Measurements from ENCODE around the gene PAK5. TPM values are rescaled to one million over a fixed set of nuclear protein-coding genes. Genes with fewer than 3 reads are reported as not detected.

PAK5 gene
- total RNA-seq, 1 donor from 2014 or later: 0.10 TPM

DNA sequence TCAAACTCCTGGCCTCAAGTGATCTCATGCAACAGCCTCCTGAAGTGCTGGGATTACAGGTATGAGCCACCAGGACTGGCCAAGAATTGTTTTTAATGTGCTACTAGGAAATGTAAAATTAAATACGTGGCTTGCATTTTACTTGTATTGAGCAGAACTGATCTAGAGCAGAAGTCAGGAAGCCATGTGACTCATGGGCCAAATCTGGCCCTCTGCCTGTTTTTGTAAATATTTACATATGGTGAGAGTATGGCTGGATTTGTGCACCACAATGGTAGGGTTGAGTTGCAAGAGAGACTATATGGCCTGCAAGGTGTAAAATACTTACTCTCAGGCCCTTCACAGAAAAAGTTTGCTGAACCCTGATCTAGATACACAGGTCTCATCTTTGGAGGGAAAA is 248.7 kb downstream of the PAK5 start:
- no peak for DNase-seq (ENCODE audit: low spot score)
- TF ChIP-seq, protein P1, sequence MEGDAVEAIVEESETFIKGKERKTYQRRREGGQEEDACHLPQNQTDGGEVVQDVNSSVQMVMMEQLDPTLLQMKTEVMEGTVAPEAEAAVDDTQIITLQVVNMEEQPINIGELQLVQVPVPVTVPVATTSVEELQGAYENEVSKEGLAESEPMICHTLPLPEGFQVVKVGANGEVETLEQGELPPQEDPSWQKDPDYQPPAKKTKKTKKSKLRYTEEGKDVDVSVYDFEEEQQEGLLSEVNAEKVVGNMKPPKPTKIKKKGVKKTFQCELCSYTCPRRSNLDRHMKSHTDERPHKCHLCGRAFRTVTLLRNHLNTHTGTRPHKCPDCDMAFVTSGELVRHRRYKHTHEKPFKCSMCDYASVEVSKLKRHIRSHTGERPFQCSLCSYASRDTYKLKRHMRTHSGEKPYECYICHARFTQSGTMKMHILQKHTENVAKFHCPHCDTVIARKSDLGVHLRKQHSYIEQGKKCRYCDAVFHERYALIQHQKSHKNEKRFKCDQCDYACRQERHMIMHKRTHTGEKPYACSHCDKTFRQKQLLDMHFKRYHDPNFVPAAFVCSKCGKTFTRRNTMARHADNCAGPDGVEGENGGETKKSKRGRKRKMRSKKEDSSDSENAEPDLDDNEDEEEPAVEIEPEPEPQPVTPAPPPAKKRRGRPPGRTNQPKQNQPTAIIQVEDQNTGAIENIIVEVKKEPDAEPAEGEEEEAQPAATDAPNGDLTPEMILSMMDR (IDR thresholded peaks at IDR 0.05; ENCODE audit: unreplicated experiment): no peak
- H3K4me3 Mint-ChIP-seq (ENCODE audit: unreplicated experiment): no peak overlapping the region
- no peak overlapping the region for H3K27ac Mint-ChIP-seq (ENCODE audit: unreplicated experiment)
- H3K36me3 Mint-ChIP-seq (ENCODE audit: low read depth, unreplicated experiment): no peaks in the 10 kb centered on the region
- no peaks in the 10 kb centered on the region for H3K4me1 Mint-ChIP-seq (ENCODE audit: unreplicated experiment)
- no peaks in the 10 kb centered on the region for H3K27me3 Mint-ChIP-seq (ENCODE audit: unreplicated experiment)
- no peaks in the 10 kb centered on the region for H3K9me3 Mint-ChIP-seq (ENCODE audit: unreplicated experiment)

DNA sequence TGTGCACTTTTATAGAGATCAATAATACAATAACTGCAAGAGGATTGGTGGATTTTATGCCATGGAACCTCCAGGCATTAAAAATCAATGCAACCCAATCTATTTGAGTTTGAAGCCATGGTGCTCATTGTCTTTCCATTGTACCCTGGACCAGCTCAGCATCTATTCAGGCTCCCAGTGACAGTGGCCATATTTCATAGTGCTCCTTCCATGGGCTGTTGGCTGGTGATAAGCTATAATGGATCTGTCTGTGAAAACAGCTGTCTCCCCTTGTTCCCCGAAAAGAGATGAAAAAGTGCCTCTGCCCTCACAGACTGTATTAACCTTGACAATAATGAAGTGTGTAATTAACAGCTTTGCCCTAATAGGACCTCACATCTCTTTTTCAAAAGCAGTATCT is 250.2 kb downstream of the PAK5 start:
- peaks cover 6% of the 10 kb centered on the region for H3K4me1 Mint-ChIP-seq (ENCODE audit: unreplicated experiment)
- no peak overlapping the region for H3K4me3 Mint-ChIP-seq (ENCODE audit: unreplicated experiment)
- no peak for DNase-seq (ENCODE audit: low spot score)

DNA sequence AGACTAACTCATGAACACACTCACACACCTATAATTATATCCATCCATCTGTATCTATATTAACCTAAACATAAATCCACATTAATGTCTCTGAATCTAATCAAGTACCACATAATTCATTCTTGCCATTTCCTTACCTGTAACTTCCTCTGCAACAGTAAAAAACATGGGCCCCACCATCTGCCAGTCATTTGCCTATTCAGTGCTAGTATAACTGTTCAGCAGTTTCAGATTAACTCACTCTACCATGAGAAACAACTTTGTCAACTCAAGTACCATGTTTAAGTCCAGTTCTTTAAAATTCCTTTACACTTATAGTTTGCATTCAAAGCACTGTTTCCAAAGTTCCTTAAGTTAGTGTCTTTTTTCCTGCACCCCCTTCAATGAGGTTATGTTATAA is 255.7 kb downstream of the PAK5 start:
- Mint-ChIP-seq H3K27ac (ENCODE audit: unreplicated experiment) (peak overlapping the region; percentile 5), H3K9me3 (ENCODE audit: unreplicated experiment) (no peaks in the 10 kb centered on the region), H3K36me3 (ENCODE audit: low read depth, unreplicated experiment) (no peaks in the 10 kb centered on the region), H3K27me3 (ENCODE audit: unreplicated experiment) (no peaks in the 10 kb centered on the region), H3K4me1 (ENCODE audit: unreplicated experiment) (peaks cover 34% of the 10 kb centered on the region), H3K4me3 (ENCODE audit: unreplicated experiment) (no peak overlapping the region)
- TF ChIP-seq, protein P1 (IDR thresholded peaks at IDR 0.05; ENCODE audit: unreplicated experiment): no peak
- DNase-seq (ENCODE audit: low spot score): no peak

More for the DNA sequence above, 250.2 kb downstream of the PAK5 start:
- Mint-ChIP-seq H3K36me3 (ENCODE audit: low read depth, unreplicated experiment) (no peaks in the 10 kb centered on the region), H3K27me3 (ENCODE audit: unreplicated experiment) (no peaks in the 10 kb centered on the region), H3K27ac (ENCODE audit: unreplicated experiment) (no peak overlapping the region), H3K9me3 (ENCODE audit: unreplicated experiment) (no peaks in the 10 kb centered on the region)
- TF ChIP-seq, protein P1 (IDR thresholded peaks at IDR 0.05; ENCODE audit: unreplicated experiment): no peak

DNA sequence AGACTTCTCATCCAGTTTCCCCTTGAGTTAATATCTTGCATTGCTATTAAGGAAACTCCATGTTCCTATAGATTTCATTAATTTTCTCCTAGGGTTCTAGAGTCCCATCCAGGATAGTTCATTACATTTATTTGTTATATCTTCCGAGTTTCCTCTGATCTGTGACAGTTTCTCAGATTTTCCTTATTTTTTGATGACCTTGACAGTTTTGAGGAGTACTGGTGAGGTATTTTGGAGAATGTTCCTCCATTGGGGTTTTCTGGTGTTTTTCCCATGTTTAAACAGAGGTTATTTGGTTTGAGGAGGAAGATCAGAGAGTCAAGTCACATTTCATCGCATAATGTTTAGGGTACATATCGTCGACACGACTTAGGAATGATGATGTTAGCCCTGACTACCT is 256.7 kb downstream of the PAK5 start:
- H3K27me3 Mint-ChIP-seq (ENCODE audit: unreplicated experiment): no peaks in the 10 kb centered on the region
- peaks cover 41% of the 10 kb centered on the region for H3K4me1 Mint-ChIP-seq (ENCODE audit: unreplicated experiment)
- no peak overlapping the region for H3K4me3 Mint-ChIP-seq (ENCODE audit: unreplicated experiment)
- no peaks in the 10 kb centered on the region for H3K36me3 Mint-ChIP-seq (ENCODE audit: low read depth, unreplicated experiment)
- DNase-seq (ENCODE audit: low spot score): no peak
- H3K27ac Mint-ChIP-seq (ENCODE audit: unreplicated experiment): peak overlapping the region; percentile 15
- H3K9me3 Mint-ChIP-seq (ENCODE audit: unreplicated experiment): no peaks in the 10 kb centered on the region
- TF ChIP-seq, protein P1 (IDR thresholded peaks at IDR 0.05; ENCODE audit: unreplicated experiment): no peak

DNA sequence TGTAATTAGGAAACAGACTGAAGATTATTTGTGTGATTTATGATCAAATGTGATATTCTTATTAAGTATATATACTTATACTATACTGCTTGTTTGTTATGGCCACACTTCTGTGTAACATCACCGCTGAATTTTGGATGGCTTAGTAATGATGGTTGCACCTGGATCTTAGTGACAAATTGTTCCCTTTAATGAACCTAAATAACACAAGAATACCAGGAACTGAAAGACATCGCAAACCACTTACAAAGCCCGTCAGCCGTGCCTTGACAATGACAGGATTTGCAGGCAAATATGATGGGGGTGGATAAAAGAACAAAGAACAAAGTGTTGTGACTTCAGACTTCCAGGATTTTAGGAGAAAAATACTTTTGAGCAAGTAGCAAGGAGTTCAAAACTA is 257.4 kb downstream of the PAK5 start:
- Mint-ChIP-seq H3K9me3 (ENCODE audit: unreplicated experiment) (no peaks in the 10 kb centered on the region), H3K27ac (ENCODE audit: unreplicated experiment) (peak overlapping the region; percentile 93), H3K4me1 (ENCODE audit: unreplicated experiment) (peaks cover 41% of the 10 kb centered on the region), H3K27me3 (ENCODE audit: unreplicated experiment) (no peaks in the 10 kb centered on the region), H3K4me3 (ENCODE audit: unreplicated experiment) (no peak overlapping the region), H3K36me3 (ENCODE audit: low read depth, unreplicated experiment) (no peaks in the 10 kb centered on the region)
- TF ChIP-seq, protein P1 (IDR thresholded peaks at IDR 0.05; ENCODE audit: unreplicated experiment): no peak
- DNase-seq (ENCODE audit: low spot score): no peak
